Kidney epithelial cell (primary cell): ENCODE data around the gene CELF5. TPM values are rescaled to one million over a fixed set of nuclear protein-coding genes. Genes with fewer than 3 reads are reported as not detected.
"Not testable (repeated sequence)": the region's sequence is repeated elsewhere in the genome, so short reads cannot be mapped to it uniquely, and the experiment has no call there.

ENCODE experiments used
- DNase-seq: peaks from one replicate; pipeline ENCODE4 v3.0.0-alpha.2; 2010; ENCODE audit warnings: low read depth
- H3K27me3 ChIP-seq: 2 replicates; pipeline ENCODE4 v1.6.0; 2011; ENCODE audit warnings: low read length; ENCODE audit not compliant: control insufficient read depth, insufficient read depth
- H3K36me3 ChIP-seq: 2 replicates; pipeline ENCODE4 v1.5.1; 2011; ENCODE audit warnings: low read length; ENCODE audit not compliant: control insufficient read depth, insufficient read depth
- H3K4me3 ChIP-seq: 2 replicates; pipeline ENCODE4 v1.5.1; 2011; ENCODE audit warnings: low read depth, mild to moderate bottlenecking, control low read depth, low read length
- total RNA-seq: library from RNA; depleted of rRNA; stranded (reverse); fragments of >200 nt; gene quantifications from 2 replicates; pipeline ENCODE4 v1.2.3, GENCODE V29; 2015
- TF ChIP-seq, protein P1 (sequence below): IDR thresholded peaks from 2 replicates; pipeline ENCODE4 v1.5.1; 2011; ENCODE audit warnings: mild to moderate bottlenecking, moderate library complexity, low read length, control low read depth, inconsistent platforms; ENCODE audit not compliant: insufficient read depth, poor library complexity, severe bottlenecking

CELF5 gene
- total RNA-seq, 1 donor from 2014 or later: 0.17 TPM

DNA sequence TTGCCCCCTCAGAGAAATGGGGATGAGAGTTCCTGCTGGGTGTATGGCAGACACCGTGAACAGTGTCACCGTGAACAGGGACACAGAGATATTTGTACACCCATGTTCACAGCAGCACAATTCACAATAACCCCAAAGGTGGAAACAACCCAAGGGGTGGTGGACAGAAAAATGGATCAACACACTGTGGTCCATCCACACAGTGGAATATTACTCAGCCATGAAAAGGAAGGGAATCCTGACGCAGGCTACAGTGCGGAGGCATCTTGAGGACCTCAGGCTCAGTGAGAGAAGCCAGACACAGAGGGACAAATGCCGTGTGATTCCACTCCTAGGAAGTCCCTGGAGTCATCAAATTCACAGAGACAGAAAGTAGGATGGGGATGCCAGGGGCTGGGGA lies 7.6 kb upstream of the CELF5 start:
- no peak overlapping the region for H3K4me3 ChIP-seq
- H3K36me3 ChIP-seq: no peaks in the 10 kb centered on the region
- TF ChIP-seq, protein P1, sequence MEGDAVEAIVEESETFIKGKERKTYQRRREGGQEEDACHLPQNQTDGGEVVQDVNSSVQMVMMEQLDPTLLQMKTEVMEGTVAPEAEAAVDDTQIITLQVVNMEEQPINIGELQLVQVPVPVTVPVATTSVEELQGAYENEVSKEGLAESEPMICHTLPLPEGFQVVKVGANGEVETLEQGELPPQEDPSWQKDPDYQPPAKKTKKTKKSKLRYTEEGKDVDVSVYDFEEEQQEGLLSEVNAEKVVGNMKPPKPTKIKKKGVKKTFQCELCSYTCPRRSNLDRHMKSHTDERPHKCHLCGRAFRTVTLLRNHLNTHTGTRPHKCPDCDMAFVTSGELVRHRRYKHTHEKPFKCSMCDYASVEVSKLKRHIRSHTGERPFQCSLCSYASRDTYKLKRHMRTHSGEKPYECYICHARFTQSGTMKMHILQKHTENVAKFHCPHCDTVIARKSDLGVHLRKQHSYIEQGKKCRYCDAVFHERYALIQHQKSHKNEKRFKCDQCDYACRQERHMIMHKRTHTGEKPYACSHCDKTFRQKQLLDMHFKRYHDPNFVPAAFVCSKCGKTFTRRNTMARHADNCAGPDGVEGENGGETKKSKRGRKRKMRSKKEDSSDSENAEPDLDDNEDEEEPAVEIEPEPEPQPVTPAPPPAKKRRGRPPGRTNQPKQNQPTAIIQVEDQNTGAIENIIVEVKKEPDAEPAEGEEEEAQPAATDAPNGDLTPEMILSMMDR: no peak
- no peak for DNase-seq
- H3K27me3 ChIP-seq: peaks cover 2% of the 10 kb centered on the region

DNA sequence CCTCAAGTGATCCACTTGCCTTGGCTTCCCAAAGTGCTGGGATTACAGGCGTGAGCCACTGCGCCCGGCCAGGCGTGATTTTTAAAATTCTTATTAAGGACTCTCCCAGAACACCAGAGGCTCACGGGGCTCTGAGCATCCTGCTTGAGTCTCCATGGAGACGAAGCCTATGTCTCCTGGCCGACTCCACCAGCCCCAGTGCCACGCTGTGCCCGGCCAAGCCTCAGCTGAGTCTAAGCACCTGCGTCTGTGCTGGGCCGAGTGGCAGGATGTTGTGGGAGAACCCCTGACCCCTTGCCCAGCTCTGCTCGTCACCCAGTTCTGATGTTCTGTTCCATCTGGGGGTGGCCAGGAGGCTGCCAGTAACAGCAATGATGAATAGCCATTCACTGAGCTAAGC lies 3.9 kb upstream of the CELF5 start:
- Histone ChIP-seq H3K36me3 (no peaks in the 10 kb centered on the region), H3K27me3 (peaks cover 15% of the 10 kb centered on the region)
- DNase-seq: no peak

DNA sequence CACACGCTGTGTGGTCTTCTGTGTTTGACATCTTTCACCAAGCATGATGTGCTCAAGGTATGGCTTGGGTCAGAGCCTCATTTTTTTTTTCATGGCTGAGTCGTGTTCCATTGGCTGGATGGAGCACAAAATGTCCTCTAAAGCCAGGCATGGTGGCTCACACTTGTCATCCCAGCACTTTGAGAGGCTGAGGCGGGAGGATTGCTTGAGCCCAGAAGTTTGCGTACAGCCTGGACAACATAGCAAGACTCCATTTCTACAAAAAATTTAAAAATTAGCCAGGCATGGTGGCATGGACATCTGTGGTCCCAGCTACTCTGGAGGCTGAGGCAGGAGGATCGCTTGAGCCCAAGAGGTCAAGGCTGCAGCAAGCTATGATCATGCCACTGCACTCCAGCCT lies 2.9 kb upstream of the CELF5 start:
- H3K4me3 ChIP-seq, DNase-seq, H3K36me3 ChIP-seq: not testable (repeated sequence)
- peaks cover 25% of the 10 kb centered on the region for H3K27me3 ChIP-seq

More for the DNA sequence above, 3.9 kb upstream of the CELF5 start:
- no peak overlapping the region for H3K4me3 ChIP-seq
- TF ChIP-seq, protein P1: no peak

DNA sequence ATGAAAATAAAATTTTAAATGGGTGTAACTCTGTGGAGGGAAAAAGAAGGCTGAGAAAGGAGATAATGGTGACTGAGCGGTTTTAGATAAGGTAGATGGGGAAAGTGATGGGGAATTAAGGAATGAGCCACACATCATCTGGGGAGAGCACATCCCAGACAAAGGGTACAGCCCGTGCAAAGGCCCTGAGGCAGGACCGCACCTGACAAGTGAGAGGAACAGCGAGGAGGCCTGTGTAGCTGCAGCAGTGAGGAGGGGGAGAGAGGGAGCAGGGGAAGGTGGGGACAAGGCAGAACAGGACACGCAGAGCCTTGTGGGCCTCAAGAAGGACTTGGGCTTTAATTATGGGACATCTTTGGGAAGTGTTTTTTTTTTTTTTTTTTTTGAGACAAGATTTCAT lies 1.8 kb upstream of the CELF5 start:
- Histone ChIP-seq H3K4me3 (no peak overlapping the region), H3K36me3 (no peaks in the 10 kb centered on the region), H3K27me3 (peaks cover 36% of the 10 kb centered on the region)
- TF ChIP-seq, protein P1: no peak
- no peak for DNase-seq

DNA sequence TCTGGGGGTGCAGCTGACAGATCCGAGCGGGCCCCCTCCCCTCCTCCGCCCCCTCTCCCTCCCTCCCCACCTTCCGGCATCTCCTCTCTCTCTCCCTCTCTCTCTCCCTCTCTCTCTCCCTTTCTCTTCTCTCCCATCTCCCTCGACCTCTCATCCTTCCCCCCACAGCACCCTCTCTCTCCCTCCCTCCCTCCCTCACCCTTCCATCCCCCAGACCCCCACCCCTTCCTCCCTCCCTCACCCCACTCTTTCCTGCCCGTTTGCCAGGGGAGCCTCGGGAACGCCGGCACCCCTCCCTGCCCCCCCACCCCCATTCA lies 666 bp downstream of the CELF5 start:
- H3K27me3 ChIP-seq: peaks cover 57% of the 10 kb centered on the region
- TF ChIP-seq, protein P1: no peak
- DNase-seq: no peak
- H3K4me3 ChIP-seq: no peak overlapping the region
- H3K36me3 ChIP-seq: no peaks in the 10 kb centered on the region

DNA sequence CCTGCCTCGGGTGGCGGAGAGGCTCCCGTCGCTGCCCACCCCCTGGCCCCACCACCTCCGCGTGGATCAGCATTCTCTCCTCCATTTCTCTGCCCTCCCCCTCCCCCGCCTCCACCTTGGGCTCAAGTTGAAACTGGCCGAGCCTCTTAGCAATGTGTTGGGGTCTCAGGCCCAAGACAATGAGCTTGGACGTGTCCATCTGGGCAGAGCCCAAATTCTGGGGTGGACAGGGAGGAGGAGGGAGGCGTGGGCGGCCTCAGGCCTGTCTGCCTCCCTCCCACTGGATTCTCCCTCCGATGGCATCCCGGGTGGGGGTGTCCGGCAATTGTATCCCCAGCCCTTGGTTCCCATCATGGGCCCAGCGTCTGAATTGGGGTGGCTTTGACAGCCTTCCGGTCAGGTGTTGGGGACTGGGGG lies 1.2 kb downstream of the CELF5 start:
- TF ChIP-seq, protein P1: no peak
- Histone ChIP-seq H3K36me3 (no peaks in the 10 kb centered on the region), H3K27me3 (peaks cover 58% of the 10 kb centered on the region), H3K4me3 (no peak overlapping the region)
- DNase-seq: no peak
